Hepatocyte (in vitro differentiated cells): Measurements from ENCODE around the gene EXOSC7. TPM values are rescaled to one million over a fixed set of nuclear protein-coding genes. Genes with fewer than 3 reads are reported as not detected.

Source experiments
- DNase-seq: peaks from one replicate; pipeline ENCODE4 v3.0.0-alpha.2; 2016; ENCODE audit warnings: low spot score
- H2AFZ ChIP-seq: fragments of 200-600 bp; sonication (generic); 2 replicates; pipeline ENCODE4 v1.6.0; 2016; ENCODE audit warnings: antibody characterized with exemption, mild to moderate bottlenecking
- H3K27ac ChIP-seq: fragments of 200-600 bp; sonication (generic); 2 replicates; pipeline ENCODE4 v1.5.1; 2016; ENCODE audit warnings: mild to moderate bottlenecking
- H3K27me3 ChIP-seq: fragments of 200-600 bp; sonication (generic); 2 replicates; pipeline ENCODE4 v1.6.1; 2016
- H3K36me3 ChIP-seq: fragments of 200-600 bp; sonication (generic); replicated peaks from 2 replicates; pipeline ENCODE4 v1.5.1; 2016; ENCODE audit warnings: low read depth; ENCODE audit not compliant: insufficient read depth
- H3K4me1 ChIP-seq: fragments of 200-600 bp; sonication (generic); 2 replicates; pipeline ENCODE4 v1.5.1; 2016; ENCODE audit warnings: mild to moderate bottlenecking, moderate library complexity; ENCODE audit not compliant: insufficient read depth
- H3K4me2 ChIP-seq: fragments of 200-600 bp; sonication (generic); 2 replicates; pipeline ENCODE4 v1.6.0; 2016
- H3K4me3 ChIP-seq: fragments of 200-600 bp; sonication (generic); 2 replicates; pipeline ENCODE4 v1.5.1; 2016; ENCODE audit warnings: mild to moderate bottlenecking
- H3K79me2 ChIP-seq: fragments of 200-600 bp; sonication (generic); 2 replicates; pipeline ENCODE4 v1.6.0; 2017; ENCODE audit warnings: mild to moderate bottlenecking
- H3K9me2 ChIP-seq: fragments of 200-600 bp; sonication (generic); replicated peaks from 2 replicates; pipeline ENCODE4 v1.6.0; 2017; ENCODE audit warnings: mild to moderate bottlenecking; ENCODE audit not compliant: insufficient read depth
- H3K9me3 ChIP-seq: fragments of 200-600 bp; sonication (generic); 2 replicates; pipeline ENCODE4 v1.5.1; 2016; ENCODE audit warnings: low read depth, mild to moderate bottlenecking
- H4K20me1 ChIP-seq: fragments of 200-600 bp; sonication (generic); 2 replicates; pipeline ENCODE4 v1.6.0; 2016; ENCODE audit warnings: mild to moderate bottlenecking; ENCODE audit not compliant: insufficient read depth, poor library complexity, severe bottlenecking
- EZH2 ChIP-seq: fragments of 200-600 bp; sonication (generic); IDR thresholded peaks from 2 replicates; pipeline ENCODE4 v1.6.1; 2016; ENCODE audit warnings: antibody characterized with exemption, mild to moderate bottlenecking, borderline replicate concordance
- EZH2phosphoT487 ChIP-seq: fragments of 200-600 bp; sonication (generic); IDR thresholded peaks from one replicate; pipeline ENCODE4 v1.6.1; 2018; ENCODE audit warnings: antibody characterized with exemption, mild to moderate bottlenecking, low read depth, moderate library complexity; ENCODE audit not compliant: unreplicated experiment, severe bottlenecking
- WGBS: methylation state at CpG from one replicate; pipeline ENCODE4 v1.1.6; 2016; ENCODE audit warnings: low lambda C conversion rate; ENCODE audit errors: missing lambda C conversion rate; 5-methylcytosine and 5-hydroxymethylcytosine counted together
- polyA plus RNA-seq: library from polyadenylated mRNA; unstranded; fragments of >200 nt; fragmentation: Nextera tagmentation; extraction: Ambion mirVana; gene quantifications from 2 replicates; pipeline ENCODE4 v1.2.1, GENCODE V29; 2016
- total RNA-seq: library from RNA; depleted of rRNA; stranded (reverse); fragments of >200 nt; gene quantifications from 2 replicates; pipeline ENCODE4 v1.2.3, GENCODE V29; 2014
- TF ChIP-seq, protein P1 (sequence below): fragments of 200-600 bp; sonication (generic); IDR thresholded peaks from 2 replicates; pipeline ENCODE4 v1.5.1; 2016; ENCODE audit warnings: antibody characterized with exemption, mild to moderate bottlenecking; ENCODE audit not compliant: poor library complexity

Gene EXOSC7
- total and polyA plus RNA-seq, 2 experiments from 2014 or later, result 53.3 to 55.8 TPM

DNA sequence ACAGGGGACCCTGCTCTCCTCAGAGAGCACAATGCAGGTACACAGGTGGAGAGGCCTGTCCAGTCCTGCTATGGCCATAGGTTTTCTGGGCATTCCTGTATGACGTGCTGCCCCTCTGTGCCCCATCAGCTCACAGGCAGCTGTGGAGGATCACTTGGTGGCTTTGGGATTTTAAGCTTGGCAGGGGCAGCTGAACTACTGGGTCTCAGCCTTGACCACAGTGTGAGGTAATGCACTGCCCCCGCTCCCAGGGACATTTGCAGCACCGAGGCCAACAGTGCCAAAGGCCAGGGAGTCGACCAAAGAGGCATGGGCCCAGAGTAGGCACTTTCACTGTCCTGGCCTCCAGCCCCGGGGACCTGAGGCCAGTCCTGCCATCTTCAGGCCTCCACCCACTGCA is 46.3 kb upstream of the EXOSC7 start:
- H3K9me2 ChIP-seq, result no peaks in the 10 kb centered on the region
- H3K4me3 ChIP-seq, result no peak overlapping the region
- H3K9me3 ChIP-seq, result no peaks in the 10 kb centered on the region
- WGBS, result 99% methylated on average over 5 of the region's 5 CpGs
- no peak overlapping the region for H3K27ac ChIP-seq
- H3K36me3 ChIP-seq, result no peaks in the 10 kb centered on the region
- no peak overlapping the region for H2AFZ ChIP-seq
- H3K4me2 ChIP-seq, result no peak overlapping the region
- H3K4me1 ChIP-seq, result no peaks in the 10 kb centered on the region
- no peaks in the 10 kb centered on the region for H4K20me1 ChIP-seq
- H3K79me2 ChIP-seq, result no peaks in the 10 kb centered on the region
- no peak for DNase-seq
- TF ChIP-seq EZH2phosphoT487 (no peak), EZH2 (no peak)
- TF ChIP-seq, protein P1, sequence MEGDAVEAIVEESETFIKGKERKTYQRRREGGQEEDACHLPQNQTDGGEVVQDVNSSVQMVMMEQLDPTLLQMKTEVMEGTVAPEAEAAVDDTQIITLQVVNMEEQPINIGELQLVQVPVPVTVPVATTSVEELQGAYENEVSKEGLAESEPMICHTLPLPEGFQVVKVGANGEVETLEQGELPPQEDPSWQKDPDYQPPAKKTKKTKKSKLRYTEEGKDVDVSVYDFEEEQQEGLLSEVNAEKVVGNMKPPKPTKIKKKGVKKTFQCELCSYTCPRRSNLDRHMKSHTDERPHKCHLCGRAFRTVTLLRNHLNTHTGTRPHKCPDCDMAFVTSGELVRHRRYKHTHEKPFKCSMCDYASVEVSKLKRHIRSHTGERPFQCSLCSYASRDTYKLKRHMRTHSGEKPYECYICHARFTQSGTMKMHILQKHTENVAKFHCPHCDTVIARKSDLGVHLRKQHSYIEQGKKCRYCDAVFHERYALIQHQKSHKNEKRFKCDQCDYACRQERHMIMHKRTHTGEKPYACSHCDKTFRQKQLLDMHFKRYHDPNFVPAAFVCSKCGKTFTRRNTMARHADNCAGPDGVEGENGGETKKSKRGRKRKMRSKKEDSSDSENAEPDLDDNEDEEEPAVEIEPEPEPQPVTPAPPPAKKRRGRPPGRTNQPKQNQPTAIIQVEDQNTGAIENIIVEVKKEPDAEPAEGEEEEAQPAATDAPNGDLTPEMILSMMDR, result no peak
- no peaks in the 10 kb centered on the region for H3K27me3 ChIP-seq

DNA sequence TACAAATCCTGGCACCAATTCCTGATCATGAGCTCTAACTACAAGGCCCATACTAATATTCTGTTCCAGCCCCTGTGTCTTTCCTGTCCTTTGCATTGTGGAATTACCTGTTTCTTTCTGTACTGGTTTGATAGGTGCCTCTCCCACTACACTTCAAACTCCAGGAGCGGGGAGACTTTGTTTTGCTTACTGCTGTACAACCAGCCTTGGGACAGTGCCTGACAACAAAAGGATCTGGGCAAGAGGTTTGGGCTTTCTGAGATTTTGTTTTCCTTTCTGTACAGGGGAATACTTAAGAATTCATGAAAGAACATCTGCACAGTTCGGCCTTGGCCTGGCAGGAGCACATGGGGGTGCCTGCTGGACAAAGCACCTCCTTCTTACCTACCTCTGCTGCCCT is 45.1 kb upstream of the EXOSC7 start:
- Histone ChIP-seq H3K9me3 (no peaks in the 10 kb centered on the region), H2AFZ (no peak overlapping the region), H3K9me2 (no peaks in the 10 kb centered on the region), H4K20me1 (no peaks in the 10 kb centered on the region), H3K27me3 (no peaks in the 10 kb centered on the region), H3K27ac (no peak overlapping the region), H3K4me3 (no peak overlapping the region), H3K36me3 (no peaks in the 10 kb centered on the region), H3K4me2 (no peak overlapping the region), H3K4me1 (no peaks in the 10 kb centered on the region), H3K79me2 (no peaks in the 10 kb centered on the region)
- DNase-seq, result no peak
- WGBS, result 97% methylated on average over 2 of the region's 2 CpGs
- TF ChIP-seq, protein P1, result no peak
- no peak for TF ChIP-seq EZH2
- TF ChIP-seq EZH2phosphoT487, result no peak

DNA sequence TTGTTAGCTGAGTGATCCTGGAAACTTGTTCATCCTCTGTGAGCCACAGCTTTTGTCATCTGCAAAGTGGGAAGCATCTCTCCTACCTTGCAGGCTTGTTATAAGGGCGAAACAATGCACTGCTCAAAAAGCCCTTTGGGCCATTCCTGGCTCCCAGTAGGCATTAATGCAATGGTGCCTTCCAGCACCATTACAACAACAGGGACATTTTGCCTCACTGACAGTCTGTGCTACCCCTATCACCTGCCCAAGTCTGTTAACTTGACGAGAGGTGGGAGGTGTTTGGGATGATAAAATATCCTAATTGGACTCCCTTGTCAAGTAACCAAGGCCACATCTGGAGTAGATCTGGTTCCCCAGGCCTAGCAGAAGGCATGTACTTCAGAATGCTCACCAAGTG is 44.3 kb upstream of the EXOSC7 start:
- no peak for DNase-seq
- WGBS, result 90% methylated on average over 2 of the region's 2 CpGs
- Histone ChIP-seq H3K9me3 (no peaks in the 10 kb centered on the region), H3K4me2 (no peak overlapping the region), H3K27me3 (no peaks in the 10 kb centered on the region), H4K20me1 (no peaks in the 10 kb centered on the region), H3K36me3 (no peaks in the 10 kb centered on the region), H3K27ac (no peak overlapping the region), H3K79me2 (no peaks in the 10 kb centered on the region), H3K4me1 (no peaks in the 10 kb centered on the region), H2AFZ (no peak overlapping the region), H3K4me3 (no peak overlapping the region), H3K9me2 (no peaks in the 10 kb centered on the region)
- TF ChIP-seq EZH2, result no peak
- no peak for TF ChIP-seq EZH2phosphoT487
- TF ChIP-seq, protein P1, result no peak

DNA sequence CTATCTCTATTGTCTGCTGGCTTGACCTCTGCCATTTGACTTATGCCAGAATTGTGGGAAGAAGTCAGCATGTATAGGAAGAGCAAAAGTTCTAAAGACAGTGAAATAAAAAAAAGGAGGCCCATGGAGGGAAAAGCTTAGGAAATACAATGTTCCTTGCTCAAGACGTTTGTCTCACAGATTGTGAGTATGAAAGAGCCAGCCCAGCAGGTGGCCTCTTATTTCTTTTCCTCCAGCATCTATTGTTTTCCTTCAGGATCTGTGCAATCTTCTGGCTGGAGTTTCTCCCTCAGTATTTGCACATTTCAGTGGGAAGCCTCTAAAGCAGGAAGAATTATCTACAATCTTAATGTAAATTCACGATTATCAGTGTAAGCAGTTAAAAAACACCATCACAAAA is 43.8 kb upstream of the EXOSC7 start:
- DNase-seq, result no peak
- Histone ChIP-seq H3K36me3 (no peaks in the 10 kb centered on the region), H3K4me1 (no peaks in the 10 kb centered on the region), H3K4me3 (no peak overlapping the region), H3K9me2 (no peaks in the 10 kb centered on the region), H4K20me1 (no peaks in the 10 kb centered on the region), H3K4me2 (no peak overlapping the region), H2AFZ (no peak overlapping the region), H3K79me2 (no peaks in the 10 kb centered on the region), H3K27ac (no peak overlapping the region), H3K27me3 (no peaks in the 10 kb centered on the region), H3K9me3 (no peaks in the 10 kb centered on the region)
- TF ChIP-seq, protein P1, result no peak
- no peak for TF ChIP-seq EZH2
- no peak for TF ChIP-seq EZH2phosphoT487
- WGBS, result 76% methylated on average over 2 of the region's 2 CpGs
